NCI-H1048 (cell line): ENCODE measurements around the gene PLAAT3.
"Not testable (repeated sequence)": the region's sequence is repeated elsewhere in the genome, so short reads cannot be mapped to it uniquely, and the experiment has no call there.

ENCODE experiments used
- DNase-seq: peaks from one replicate; lab custom pipeline; 2025; lab: John Stamatoyannopoulos, UW

The PLAAT3 gene

GRCh38 chr11:63537293-63538101, 76.7 kb downstream of the PLAAT3 start:
- DNase-seq, result no peak

GRCh38 chr11:63536669-63537292, 77.5 kb downstream of the PLAAT3 start, which contains the start of gene PLAAT4:
TSS of gene PLAAT4 (plus strand) at chr11:63536808. CDS start at chr11:63536869, 61 bp downstream.
- no peak for DNase-seq

GRCh38 chr11:63535734-63536133, 78.5 kb downstream of the PLAAT3 start:
- DNase-seq, result no peak

GRCh38 chr11:63534895-63535461, 79.3 kb downstream of the PLAAT3 start:
- DNase-seq, result no peak

GRCh38 chr11:63534076-63534475, 80.2 kb downstream of the PLAAT3 start:
- no peak for DNase-seq

GRCh38 chr11:63532799-63533475, 81.3 kb downstream of the PLAAT3 start:
- no peak for DNase-seq

- DNase-seq, result no peak
These were observed 82.1 kb downstream of the PLAAT3 start for GRCh38 chr11:63532117-63532516.

- not testable (repeated sequence) for DNase-seq
These were observed 83.0 kb downstream of the PLAAT3 start for GRCh38 chr11:63531074-63531792.

- DNase-seq, result no peak
These were observed 84.2 kb downstream of the PLAAT3 start for GRCh38 chr11:63530021-63530420.

GRCh38 chr11:63529373-63529772, 84.9 kb downstream of the PLAAT3 start:
- not testable (repeated sequence) for DNase-seq

GRCh38 chr11:63528729-63529278, 85.4 kb downstream of the PLAAT3 start:
- not testable (repeated sequence) for DNase-seq

GRCh38 chr11:63528156-63528555, 86.1 kb downstream of the PLAAT3 start:
- DNase-seq, result not testable (repeated sequence)

- DNase-seq, result no peak
These were observed 86.6 kb downstream of the PLAAT3 start for GRCh38 chr11:63527667-63528066.
